HepG2 (cell line): ENCODE measurements around the gene HDAC4. TPM values are rescaled to one million over a fixed set of nuclear protein-coding genes. Genes with fewer than 3 reads are reported as not detected.

Experiments used
- ARID3A ChIP-seq: IDR thresholded peaks from 2 replicates; pipeline ENCODE4 v1.6.1; 2012; ENCODE audit warnings: low read depth, low read length, improper control_type of control experiment
- EP300 ChIP-seq, 3 experiments: sonication (generic) in 1 of 3; formaldehyde crosslinking in 1 of 3; IDR thresholded peaks; 2 replicates each; pipeline versions ENCODE4 v1.5.1 to v1.6.1; 2011 to 2020; ENCODE audit warnings: low read depth in 2 of 3, low read length in 2 of 3, borderline replicate concordance in 1 of 3, improper control_type of control experiment in 1 of 3, mild to moderate bottlenecking in 1 of 3, missing genetic modification reagents in 1 of 3, moderate library complexity in 1 of 3
- FOXK2 ChIP-seq: fragments of 450-650 bp; IDR thresholded peaks from 2 replicates; pipeline ENCODE4 v1.6.1; 2016
- IRX3 ChIP-seq: sonication (generic); formaldehyde crosslinking; IDR thresholded peaks from 2 replicates; pipeline ENCODE4 v1.8.1; 2023; ENCODE audit warnings: mild to moderate bottlenecking, low read depth, missing genetic modification reagents, borderline replicate concordance
- KAT2B ChIP-seq: fragments of 150-350 bp; IDR thresholded peaks from 2 replicates; pipeline ENCODE4 v1.6.1; 2014; ENCODE audit warnings: low read depth, low read length, borderline replicate concordance
- KAT7 ChIP-seq: IDR thresholded peaks from 2 replicates; pipeline ENCODE4 v1.6.1; 2018; ENCODE audit warnings: borderline replicate concordance, missing compliant biosample characterization
- NAIF1 ChIP-seq: sonication (generic); formaldehyde crosslinking; IDR thresholded peaks from 2 replicates; pipeline ENCODE4 v1.5.0; 2020; ENCODE audit warnings: mild to moderate bottlenecking, missing genetic modification reagents, borderline replicate concordance
- RERE ChIP-seq: IDR thresholded peaks from 2 replicates; pipeline ENCODE4 v1.6.1; 2016; ENCODE audit warnings: low read depth, missing genetic modification reagents, missing compliant biosample characterization
- THRA ChIP-seq: sonication (generic); formaldehyde crosslinking; IDR thresholded peaks from 2 replicates; pipeline ENCODE4 v1.4.0; 2020; ENCODE audit warnings: missing genetic modification reagents, borderline replicate concordance
- ZC3H4 ChIP-seq: sonication (generic); formaldehyde crosslinking; IDR thresholded peaks from 2 replicates; pipeline ENCODE4 v1.4.0; 2020; ENCODE audit warnings: missing genetic modification reagents, borderline replicate concordance
- ZNF20 ChIP-seq: sonication (generic); formaldehyde crosslinking; IDR thresholded peaks from 2 replicates; pipeline ENCODE4 v1.4.0; 2020; ENCODE audit warnings: mild to moderate bottlenecking, moderate library complexity, missing genetic modification reagents
- ZNF263 ChIP-seq: sonication (generic); formaldehyde crosslinking; IDR thresholded peaks from 2 replicates; pipeline ENCODE4 v1.4.0; 2020; ENCODE audit warnings: missing genetic modification reagents
- ZNF547 ChIP-seq: sonication (generic); formaldehyde crosslinking; IDR thresholded peaks from 2 replicates; pipeline ENCODE4 v1.5.1; 2020; ENCODE audit warnings: mild to moderate bottlenecking, missing genetic modification reagents
- ZNF577 ChIP-seq: sonication (generic); formaldehyde crosslinking; IDR thresholded peaks from 2 replicates; pipeline ENCODE4 v1.4.0; 2020; ENCODE audit warnings: mild to moderate bottlenecking, low read depth, missing genetic modification reagents, borderline replicate concordance
- ZNF598 ChIP-seq: sonication (generic); formaldehyde crosslinking; IDR thresholded peaks from 2 replicates; pipeline ENCODE4 v1.5.1; 2020; ENCODE audit warnings: mild to moderate bottlenecking, missing genetic modification reagents, borderline replicate concordance
- ZNF713 ChIP-seq: sonication (generic); formaldehyde crosslinking; IDR thresholded peaks from 2 replicates; pipeline ENCODE4 v1.4.0; 2020; ENCODE audit warnings: mild to moderate bottlenecking, missing genetic modification reagents
- polyA plus RNA-seq, 8 experiments: library from polyadenylated mRNA; depleted of rRNA in 3 of 8; stranded (reverse) in 7 of 8; unstranded in 1 of 8; fragments of >200 nt; fragmentation: Illumina TruSeq in 4 of 8; extraction: Trizol in 4 of 8; gene quantifications; 2 replicates each; pipeline versions ENCODE4 v1.2.1 to v1.2.3, GENCODE V29; 2011 to 2016; ENCODE audit warnings: low read depth in 4 of 8, missing spikeins in 1 of 8, mixed read lengths in 1 of 8; ENCODE audit not compliant: insufficient read depth in 1 of 8
- total RNA-seq, 5 experiments: library from RNA; depleted of rRNA; stranded (reverse); fragments of >200 nt; fragmentation: Illumina TruSeq; extraction: Trizol; gene quantifications; 2 replicates each; pipeline ENCODE4 v1.2.3, GENCODE V29; 2016; ENCODE audit warnings: low read depth in 1 of 5

HDAC4 gene
- total and polyA plus RNA-seq, 2 of the 13 experiments (the other 11 are each of a cell fraction or from before 2014, with no cell fraction given) = 10.1 to 11.5 TPM

- TF ChIP-seq RERE (CRISPR knock-in tag) = 0 out of 2 replicates have a peak, but pooled peaks have one; percentile 19
- TF ChIP-seq NAIF1 = no peak
- TF ChIP-seq ZNF263 (CRISPR knock-in tag) = no peak; the same call in none of the 2 replicates
- TF ChIP-seq ZNF598 (CRISPR knock-in tag) = no peak; the same call in 1 of the 2 replicates
- no peak for TF ChIP-seq KAT2B
- no peak for TF ChIP-seq IRX3
- TF ChIP-seq THRA (CRISPR knock-in tag) = no peak
- 0 out of 2 replicates have a peak, but pooled peaks have one; percentile 14 for TF ChIP-seq ARID3A
- TF ChIP-seq FOXK2 = 0 out of 2 replicates have a peak, but pooled peaks have one; percentile 13
- TF ChIP-seq ZNF713 (CRISPR knock-in tag) = no peak
- no peak for TF ChIP-seq ZNF577 (CRISPR knock-in tag)
- no peak for TF ChIP-seq ZC3H4 (CRISPR knock-in tag)
- no peak for TF ChIP-seq ZNF547 (CRISPR knock-in tag)
- no peak for TF ChIP-seq ZNF20 (CRISPR knock-in tag)
- peak; percentile 53; the same call in 1 of the 2 replicates for TF ChIP-seq KAT7
- peak in 1 of 2 experiments; percentile 57; a peak in 3 of 4 replicates for TF ChIP-seq EP300 (IDR thresholded peaks at IDR 0.05; ENCODE audit: low read depth in 2 of 2, low read length in 2 of 2)
- TF ChIP-seq EP300 (CRISPR knock-in tag; IDR thresholded peaks at IDR 0.05; ENCODE audit: borderline replicate concordance) = no peak
Observed at GRCh38 chr2:239223310-239224198, 177.3 kb downstream of the HDAC4 start (continued).
